ENCODE data around the gene RFC5.

DNA sequence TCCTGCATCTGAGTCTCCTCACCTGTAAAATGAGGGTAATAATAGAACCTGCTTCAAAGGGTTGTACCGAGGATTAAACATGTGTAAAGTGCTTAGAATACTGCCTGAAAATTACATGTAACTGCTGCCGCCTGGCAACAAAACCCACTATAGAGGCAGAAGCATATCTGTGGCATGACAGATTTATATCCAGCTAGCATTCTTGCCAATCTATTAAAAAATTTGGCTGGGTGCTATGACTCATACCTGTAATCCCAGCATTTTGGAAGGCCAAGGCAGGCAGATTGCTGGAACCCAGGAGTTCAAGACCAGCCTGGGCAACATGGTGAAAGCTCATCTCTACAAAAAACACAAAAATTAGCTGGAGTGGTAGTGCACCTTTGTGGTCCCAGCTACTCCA lies 31.3 kb upstream of the RFC5 start:
- TF ChIP-seq HCFC1 (IDR thresholded peaks at IDR 0.05; ENCODE audit: low read length): no peak
- no peak for TF ChIP-seq POLR2A (IDR thresholded peaks at IDR 0.05; ENCODE audit: low read depth, low read length)
- TF ChIP-seq CUX1 (IDR thresholded peaks at IDR 0.05; ENCODE audit: insufficient replicate concordance, low read depth, low read length): no peak
- no peak for TF ChIP-seq DPF2 (IDR thresholded peaks at IDR 0.05)
- no peak for TF ChIP-seq NKRF (conservative IDR thresholded peaks at IDR 0.05)
- TF ChIP-seq MXI1 (IDR thresholded peaks at IDR 0.05; ENCODE audit: low read depth, low read length): no peak
- no peak for TF ChIP-seq NFYA (IDR thresholded peaks at IDR 0.05; ENCODE audit: borderline replicate concordance, low read depth, low read length)

Measured in GM12878 (cell line).